Astrocyte (in vitro differentiated cells and primary cell): ENCODE results near the gene ANKRD29. TPM values are rescaled to one million over a fixed set of nuclear protein-coding genes. Genes with fewer than 3 reads are reported as not detected.
"Not testable (repeated sequence)": the region's sequence is repeated elsewhere in the genome, so short reads cannot be mapped to it uniquely, and the experiment has no call there.

Experiments
- DNase-seq: peaks from one replicate; pipeline ENCODE4 v3.0.0-alpha.2; 2010; ENCODE audit warnings: low read depth
- FAIRE-seq: peaks from 2 replicates; lab custom pipeline; 2011; peaks lifted over from hg19 to GRCh38; lab: Jason Lieb, UNC
- H2AFZ ChIP-seq: 2 replicates; pipeline ENCODE4 v1.6.0; 2012; ENCODE audit warnings: low read depth, low read length, inconsistent platforms
- H3K27ac ChIP-seq: 2 replicates; pipeline ENCODE4 v1.5.1; 2011; ENCODE audit warnings: low read depth, low read length, inconsistent platforms
- H3K27me3 ChIP-seq: 2 replicates; pipeline ENCODE4 v1.6.0; 2011; ENCODE audit warnings: low read length, inconsistent platforms; ENCODE audit not compliant: insufficient read depth
- H3K36me3 ChIP-seq: 2 replicates; pipeline ENCODE4 v1.5.1; 2011; ENCODE audit warnings: low read length, inconsistent platforms; ENCODE audit not compliant: insufficient read depth
- H3K4me1 ChIP-seq: 2 replicates; pipeline ENCODE4 v1.5.1; 2011; ENCODE audit warnings: low read length, inconsistent platforms; ENCODE audit not compliant: insufficient read depth
- H3K4me2 ChIP-seq: 2 replicates; pipeline ENCODE4 v1.6.0; 2012; ENCODE audit warnings: low read length, inconsistent platforms
- H3K4me3 ChIP-seq: 2 replicates; pipeline ENCODE4 v1.5.1; 2011; ENCODE audit warnings: low read depth, mild to moderate bottlenecking, low read length, inconsistent platforms; ENCODE audit not compliant: insufficient read depth
- H3K79me2 ChIP-seq: 2 replicates; pipeline ENCODE4 v1.6.0; 2012; ENCODE audit warnings: mild to moderate bottlenecking, low read length, inconsistent platforms; ENCODE audit not compliant: insufficient read depth
- H3K9ac ChIP-seq: 2 replicates; pipeline ENCODE4 v1.6.0; 2012; ENCODE audit warnings: mild to moderate bottlenecking, low read length, inconsistent platforms
- H3K9me3 ChIP-seq: 2 replicates; pipeline ENCODE4 v1.5.1; 2012; ENCODE audit warnings: low read depth, mild to moderate bottlenecking, low read length, inconsistent platforms; ENCODE audit not compliant: insufficient read depth
- H4K20me1 ChIP-seq: 2 replicates; pipeline ENCODE4 v1.6.0; 2012; ENCODE audit warnings: low read length, inconsistent platforms; ENCODE audit not compliant: insufficient read depth
- H3K27ac Mint-ChIP-seq: one replicate; pipeline ENCODE4 v1.8.0; 2021; ENCODE audit warnings: mild to moderate bottlenecking, mixed read lengths; ENCODE audit not compliant: unreplicated experiment
- H3K27me3 Mint-ChIP-seq: one replicate; pipeline ENCODE4 v1.8.0; 2021; ENCODE audit warnings: low read depth, mixed read lengths; ENCODE audit not compliant: unreplicated experiment
- H3K36me3 Mint-ChIP-seq: one replicate; pipeline ENCODE4 v1.8.0; 2021; ENCODE audit warnings: low read depth, mixed read lengths; ENCODE audit not compliant: unreplicated experiment
- H3K4me1 Mint-ChIP-seq: one replicate; pipeline ENCODE4 v1.8.0; 2021; ENCODE audit warnings: low read depth, mixed read lengths; ENCODE audit not compliant: unreplicated experiment
- H3K4me3 Mint-ChIP-seq: one replicate; pipeline ENCODE4 v1.8.0; 2021; ENCODE audit warnings: mild to moderate bottlenecking, moderate library complexity, mixed read lengths; ENCODE audit not compliant: unreplicated experiment
- H3K9me3 Mint-ChIP-seq: one replicate; pipeline ENCODE4 v1.8.0; 2021; ENCODE audit warnings: mild to moderate bottlenecking, mixed read lengths; ENCODE audit not compliant: unreplicated experiment
- EZH2 ChIP-seq: IDR thresholded peaks from 2 replicates; pipeline ENCODE4 v1.6.1; 2012; ENCODE audit warnings: mild to moderate bottlenecking, low read length, inconsistent platforms; ENCODE audit not compliant: insufficient read depth
- total RNA-seq: library from RNA; stranded (reverse); gene quantifications from 2 replicates; pipeline ENCODE4 v1.2.1, GENCODE V29; 2021
- TF ChIP-seq, protein P1 (sequence below): IDR thresholded peaks from 2 replicates; pipeline ENCODE4 v1.5.1; 2011; ENCODE audit warnings: low read depth, mild to moderate bottlenecking, inconsistent platforms, low read length, moderate library complexity; ENCODE audit not compliant: insufficient read depth

ANKRD29 gene
- total RNA-seq, 1 donor from 2014 or later, result 0.75 TPM

GRCh38 chr18:23614413-23614812 is 48.3 kb downstream of the ANKRD29 start:
- H3K4me3 Mint-ChIP-seq, result no peak overlapping the region
- H3K9me3 ChIP-seq, result no peaks in the 10 kb centered on the region
- no peak overlapping the region for H3K27ac Mint-ChIP-seq

DNA sequence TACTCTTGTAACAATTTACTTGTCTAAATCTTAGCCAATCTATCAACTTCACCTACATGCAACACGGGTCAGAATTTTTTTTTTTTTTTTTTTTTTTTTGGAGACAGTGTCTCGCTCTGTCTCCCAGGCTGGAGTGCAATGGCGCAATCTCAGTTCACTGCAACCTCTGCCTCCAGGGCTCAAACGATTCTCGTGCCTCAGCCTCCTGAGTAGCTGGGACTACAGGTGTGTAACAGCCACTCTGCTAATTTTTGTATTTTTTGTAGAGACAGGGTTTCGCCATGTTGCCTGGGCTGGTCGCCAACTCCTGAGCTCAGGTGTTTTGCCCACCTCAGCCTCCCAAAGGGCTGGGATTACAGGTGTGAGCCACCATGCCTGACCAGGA is 49.6 kb downstream of the ANKRD29 start:
- H3K4me3 Mint-ChIP-seq, H3K36me3 Mint-ChIP-seq, H3K79me2 ChIP-seq, H3K9ac ChIP-seq, H3K36me3 ChIP-seq, H3K9me3 ChIP-seq, H3K27ac ChIP-seq, H3K27me3 ChIP-seq, H3K4me3 ChIP-seq, H3K27ac Mint-ChIP-seq, H3K4me1 Mint-ChIP-seq, H4K20me1 ChIP-seq, H3K4me1 ChIP-seq, DNase-seq, H3K4me2 ChIP-seq, H2AFZ ChIP-seq, FAIRE-seq, H3K9me3 Mint-ChIP-seq: not testable (repeated sequence)
- H3K27me3 Mint-ChIP-seq, result peaks cover 11% of the 10 kb centered on the region

More at GRCh38 chr18:23614413-23614812, 48.3 kb downstream of the ANKRD29 start:
- H3K4me1 ChIP-seq, result peaks cover 6% of the 10 kb centered on the region
- no peak overlapping the region for H2AFZ ChIP-seq
- H3K79me2 ChIP-seq, result no peaks in the 10 kb centered on the region
- DNase-seq, result no peak
- H3K27ac ChIP-seq, result no peak overlapping the region
- TF ChIP-seq EZH2, result no peak
- TF ChIP-seq, protein P1, sequence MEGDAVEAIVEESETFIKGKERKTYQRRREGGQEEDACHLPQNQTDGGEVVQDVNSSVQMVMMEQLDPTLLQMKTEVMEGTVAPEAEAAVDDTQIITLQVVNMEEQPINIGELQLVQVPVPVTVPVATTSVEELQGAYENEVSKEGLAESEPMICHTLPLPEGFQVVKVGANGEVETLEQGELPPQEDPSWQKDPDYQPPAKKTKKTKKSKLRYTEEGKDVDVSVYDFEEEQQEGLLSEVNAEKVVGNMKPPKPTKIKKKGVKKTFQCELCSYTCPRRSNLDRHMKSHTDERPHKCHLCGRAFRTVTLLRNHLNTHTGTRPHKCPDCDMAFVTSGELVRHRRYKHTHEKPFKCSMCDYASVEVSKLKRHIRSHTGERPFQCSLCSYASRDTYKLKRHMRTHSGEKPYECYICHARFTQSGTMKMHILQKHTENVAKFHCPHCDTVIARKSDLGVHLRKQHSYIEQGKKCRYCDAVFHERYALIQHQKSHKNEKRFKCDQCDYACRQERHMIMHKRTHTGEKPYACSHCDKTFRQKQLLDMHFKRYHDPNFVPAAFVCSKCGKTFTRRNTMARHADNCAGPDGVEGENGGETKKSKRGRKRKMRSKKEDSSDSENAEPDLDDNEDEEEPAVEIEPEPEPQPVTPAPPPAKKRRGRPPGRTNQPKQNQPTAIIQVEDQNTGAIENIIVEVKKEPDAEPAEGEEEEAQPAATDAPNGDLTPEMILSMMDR, result no peak
- no peaks in the 10 kb centered on the region for H4K20me1 ChIP-seq
- Mint-ChIP-seq H3K27me3 (peaks cover 21% of the 10 kb centered on the region), H3K9me3 (no peaks in the 10 kb centered on the region), H3K36me3 (no peaks in the 10 kb centered on the region), H3K4me1 (no peaks in the 10 kb centered on the region)
- H3K4me2 ChIP-seq, result no peak overlapping the region
- H3K27me3 ChIP-seq, result peaks cover 7% of the 10 kb centered on the region
- no peak overlapping the region for H3K4me3 ChIP-seq
- no peak overlapping the region for H3K9ac ChIP-seq
- H3K36me3 ChIP-seq, result no peaks in the 10 kb centered on the region
- no peak for FAIRE-seq

- Histone ChIP-seq H2AFZ (no peak overlapping the region), H3K79me2 (no peaks in the 10 kb centered on the region), H3K9me3 (no peaks in the 10 kb centered on the region), H4K20me1 (no peaks in the 10 kb centered on the region), H3K27me3 (no peaks in the 10 kb centered on the region), H3K4me1 (no peaks in the 10 kb centered on the region), H3K4me3 (no peak overlapping the region), H3K27ac (no peak overlapping the region), H3K36me3 (no peaks in the 10 kb centered on the region), H3K4me2 (no peak overlapping the region), H3K9ac (no peak overlapping the region)
- no peak for FAIRE-seq
- no peaks in the 10 kb centered on the region for H3K36me3 Mint-ChIP-seq
- no peak for DNase-seq
- no peak overlapping the region for H3K4me3 Mint-ChIP-seq
- no peak for TF ChIP-seq EZH2
- TF ChIP-seq, protein P1, result no peak
- H3K27me3 Mint-ChIP-seq, result peaks cover 6% of the 10 kb centered on the region
- H3K4me1 Mint-ChIP-seq, result no peaks in the 10 kb centered on the region
- no peak overlapping the region for H3K27ac Mint-ChIP-seq
- no peaks in the 10 kb centered on the region for H3K9me3 Mint-ChIP-seq
Observed at GRCh38 chr18:23612434-23613090, 50.1 kb downstream of the ANKRD29 start.
